GM10266 (cell line): Measurements from ENCODE around the gene NT5C1A.

Experiments used
- DNase-seq: peaks from one replicate; pipeline ENCODE4 v3.0.0; 2012; ENCODE audit errors: extremely low spot score
- TF ChIP-seq, protein P1 (sequence below): IDR thresholded peaks from 2 replicates; pipeline ENCODE4 v1.5.1; 2012; ENCODE audit warnings: mild to moderate bottlenecking, low read depth; ENCODE audit not compliant: control insufficient read depth, insufficient read depth; ENCODE audit errors: missing control alignments

NT5C1A gene

DNA sequence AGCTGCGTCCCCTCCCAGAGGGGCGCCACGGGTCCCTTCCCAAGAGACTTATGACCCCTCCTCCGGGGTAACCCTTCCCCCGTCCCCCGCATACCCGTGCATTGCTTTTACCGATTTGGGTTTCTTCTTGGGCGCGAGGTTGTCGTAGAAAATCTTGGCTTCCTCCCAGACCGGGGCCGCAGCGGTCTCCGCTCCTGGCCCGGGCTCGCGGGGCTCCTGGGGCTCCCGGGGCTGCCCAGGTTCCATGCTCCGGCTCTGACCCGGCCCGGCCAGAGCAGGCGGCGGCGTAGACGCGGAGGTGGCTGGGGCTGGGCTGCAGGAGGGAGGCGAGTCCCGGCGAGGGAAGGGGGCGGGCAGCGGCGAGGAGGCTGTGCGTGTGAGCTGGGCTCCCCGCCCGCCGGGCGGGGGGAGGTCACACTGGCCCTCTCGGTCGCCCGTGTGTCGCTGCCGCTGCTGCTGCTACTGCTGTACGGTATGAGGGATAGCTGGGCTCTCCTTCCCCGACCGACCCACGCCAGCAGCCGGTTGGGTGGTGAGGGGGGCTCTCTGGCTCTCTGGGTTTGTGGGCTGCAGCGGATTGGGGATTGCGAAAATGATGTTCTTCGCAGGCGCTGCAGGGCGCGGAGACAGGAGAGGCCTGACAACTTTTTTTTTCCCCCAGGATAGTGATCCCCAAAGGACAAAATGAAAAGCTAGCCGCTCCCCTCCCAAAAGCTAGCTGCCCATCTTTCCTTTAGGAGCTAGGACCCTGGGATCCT is at the start of gene NT5C1A:
Gene NT5C1A, minus strand, starts transcription at position 315 of the 758 bp plus-strand sequence. Its CDS starts 69 bp downstream, at position 246.
- TF ChIP-seq, protein P1, sequence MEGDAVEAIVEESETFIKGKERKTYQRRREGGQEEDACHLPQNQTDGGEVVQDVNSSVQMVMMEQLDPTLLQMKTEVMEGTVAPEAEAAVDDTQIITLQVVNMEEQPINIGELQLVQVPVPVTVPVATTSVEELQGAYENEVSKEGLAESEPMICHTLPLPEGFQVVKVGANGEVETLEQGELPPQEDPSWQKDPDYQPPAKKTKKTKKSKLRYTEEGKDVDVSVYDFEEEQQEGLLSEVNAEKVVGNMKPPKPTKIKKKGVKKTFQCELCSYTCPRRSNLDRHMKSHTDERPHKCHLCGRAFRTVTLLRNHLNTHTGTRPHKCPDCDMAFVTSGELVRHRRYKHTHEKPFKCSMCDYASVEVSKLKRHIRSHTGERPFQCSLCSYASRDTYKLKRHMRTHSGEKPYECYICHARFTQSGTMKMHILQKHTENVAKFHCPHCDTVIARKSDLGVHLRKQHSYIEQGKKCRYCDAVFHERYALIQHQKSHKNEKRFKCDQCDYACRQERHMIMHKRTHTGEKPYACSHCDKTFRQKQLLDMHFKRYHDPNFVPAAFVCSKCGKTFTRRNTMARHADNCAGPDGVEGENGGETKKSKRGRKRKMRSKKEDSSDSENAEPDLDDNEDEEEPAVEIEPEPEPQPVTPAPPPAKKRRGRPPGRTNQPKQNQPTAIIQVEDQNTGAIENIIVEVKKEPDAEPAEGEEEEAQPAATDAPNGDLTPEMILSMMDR = no peak
- peak; percentile 53 for DNase-seq

DNA sequence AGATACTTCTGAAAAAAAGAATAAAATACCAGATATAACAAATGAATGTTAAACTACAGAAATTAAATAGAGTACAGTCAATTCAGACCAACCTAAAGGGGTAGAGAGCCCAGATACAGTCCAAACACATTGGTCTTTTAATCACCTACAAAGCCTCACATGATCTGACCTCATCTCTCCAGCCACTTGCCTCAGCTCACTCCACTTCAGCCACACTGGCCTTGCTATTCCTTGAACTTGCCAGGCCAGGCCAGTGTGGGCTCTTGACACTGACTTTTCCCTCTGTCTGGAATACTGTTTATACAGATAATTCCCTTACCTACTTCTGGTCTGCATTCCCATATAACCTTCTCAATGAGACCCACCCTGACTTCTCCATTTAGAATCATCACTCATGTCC is 49.8 kb upstream of the NT5C1A start:
- TF ChIP-seq, protein P1 = no peak
- DNase-seq = no peak

DNA sequence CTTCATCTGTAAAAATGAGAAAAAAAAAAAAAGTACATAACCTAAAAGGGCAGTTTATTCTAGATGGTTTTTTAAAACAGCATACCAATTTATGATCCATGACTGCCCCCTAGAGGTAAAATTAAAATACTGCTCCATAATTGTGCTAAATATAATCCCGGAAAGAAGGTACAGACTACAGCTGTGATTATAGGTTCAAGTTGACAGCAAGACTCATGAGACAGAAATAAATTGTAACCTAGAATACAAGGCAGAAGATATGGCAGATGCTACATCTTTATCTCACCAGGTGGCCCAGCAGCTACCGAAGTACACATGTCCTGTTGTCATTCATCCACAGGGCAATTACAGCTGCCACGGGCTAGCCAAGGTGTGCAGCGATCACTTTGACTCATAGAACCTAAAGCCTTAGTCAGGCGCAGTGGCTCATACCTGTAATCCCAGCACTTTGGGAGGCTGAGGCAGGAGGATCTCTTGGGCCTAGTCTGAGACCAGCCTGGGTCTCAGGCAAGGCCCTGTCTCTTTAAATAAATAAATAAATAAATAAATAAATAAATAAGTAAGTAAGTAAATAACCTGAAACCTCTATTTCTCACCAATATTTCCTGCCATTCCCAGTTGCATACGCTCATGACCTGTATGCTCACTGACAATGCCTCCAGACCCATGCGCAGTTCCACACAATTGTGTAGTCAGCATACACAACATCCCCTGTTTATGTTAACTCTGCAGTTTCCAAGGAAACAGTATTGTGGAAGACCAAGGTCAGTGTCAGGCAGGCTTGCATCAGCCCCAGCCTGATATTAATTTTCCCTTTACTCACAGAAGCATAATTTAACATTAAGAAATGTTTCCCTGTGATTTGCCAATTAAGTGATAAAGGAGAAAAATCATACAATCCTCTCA is 48.4 kb upstream of the NT5C1A start:
- DNase-seq = peak; percentile 49
- TF ChIP-seq, protein P1 = peak; percentile 63

DNA sequence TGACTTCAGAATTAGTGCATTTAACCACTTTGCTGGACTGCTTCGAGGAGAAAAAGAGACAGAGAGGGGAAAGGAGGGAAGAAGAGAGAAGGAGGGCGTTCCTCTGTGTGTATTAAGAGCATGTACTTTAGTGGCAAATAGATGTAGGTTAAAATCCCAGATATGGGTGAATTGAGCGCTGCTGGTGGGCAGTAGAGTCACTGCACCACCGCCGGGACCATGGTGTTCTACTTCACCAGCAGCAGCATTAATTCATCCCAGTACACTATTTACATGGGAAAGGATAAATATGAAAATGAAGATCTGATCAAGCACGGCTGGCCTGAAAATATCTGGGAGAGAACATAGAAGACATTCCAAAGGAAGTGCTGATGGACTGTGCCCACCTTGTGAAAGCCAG is 45.9 kb upstream of the NT5C1A start:
- TF ChIP-seq, protein P1 = no peak
- DNase-seq = no peak

DNA sequence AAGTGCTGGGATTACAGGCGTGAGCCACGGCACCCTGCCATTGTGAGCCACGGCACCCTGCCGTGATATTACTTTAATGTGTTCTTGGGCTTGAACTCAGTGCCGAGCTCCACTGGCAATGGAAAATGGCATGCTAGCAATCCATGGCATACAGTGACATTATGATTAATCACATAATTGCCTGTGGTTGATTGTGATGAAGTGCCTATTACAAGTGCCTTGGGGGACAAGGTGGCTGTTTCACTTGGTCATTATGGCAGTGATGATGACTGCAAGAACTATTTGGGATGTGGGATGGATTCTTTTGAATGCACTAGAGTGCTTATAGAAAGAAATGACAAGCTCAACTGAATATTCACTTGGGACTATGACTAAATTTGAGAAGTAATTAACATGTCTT is 41.6 kb upstream of the NT5C1A start:
- TF ChIP-seq, protein P1 = no peak
- no peak for DNase-seq

DNA sequence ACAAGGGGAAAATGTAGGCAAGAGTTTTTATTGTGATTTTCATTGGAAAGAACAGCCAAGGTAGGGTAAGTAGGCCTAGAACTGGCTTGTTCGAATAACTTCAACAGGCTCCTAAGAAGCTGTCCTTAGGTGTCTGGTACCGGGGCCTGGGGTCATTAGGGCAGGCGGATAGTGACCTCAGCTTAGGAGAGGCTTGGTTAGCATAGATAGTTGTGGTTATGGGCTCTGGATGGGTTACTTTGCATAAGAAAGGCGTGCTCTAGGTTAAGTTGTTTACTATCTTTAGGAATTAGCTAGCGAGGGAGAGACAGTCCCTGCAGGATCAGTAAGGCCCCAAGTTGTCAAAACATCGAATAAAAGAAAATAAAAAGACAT is 40.0 kb upstream of the NT5C1A start:
- TF ChIP-seq, protein P1 = no peak
- DNase-seq = no peak
